ENCODE data around the gene KLHL1.

The KLHL1 gene

DNA sequence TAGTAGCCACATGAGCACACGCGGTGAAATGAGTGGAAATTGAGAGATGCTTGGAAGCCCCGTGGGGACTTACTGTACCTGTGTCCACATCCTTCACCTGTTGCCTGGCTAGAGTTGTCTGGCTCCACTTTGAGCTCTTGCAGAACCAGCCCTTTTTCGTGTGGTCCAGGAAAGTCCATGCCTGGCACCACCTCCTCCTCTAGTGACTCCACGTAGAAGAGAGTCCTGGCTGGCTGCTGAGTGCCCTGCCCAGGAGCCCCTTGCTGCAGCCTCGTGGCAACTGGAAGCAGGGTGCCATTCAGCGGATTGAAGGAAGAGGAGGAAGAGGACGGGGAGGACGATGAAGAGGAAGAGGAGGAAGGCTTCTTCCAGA, 1.1 kb downstream of the KLHL1 start:
- Histone ChIP-seq H3K4me1 (ENCODE audit: control extremely low read depth in 1 of 4, control insufficient read depth in 4 of 4, insufficient read depth in 4 of 4, low read length in 3 of 4) (peaks cover 0 to 11% (median 5%) of the 10 kb centered on the region in 4 experiments), H3K4me3 (ENCODE audit: control insufficient read depth in 1 of 7, extremely low read depth in 1 of 7, insufficient read depth in 4 of 7, low read depth in 2 of 7, low read length in 6 of 7) (peak overlapping the region in 3 of 7 experiments; percentile 37 to 59 (median 51)), H3K27ac (ENCODE audit: insufficient read depth in 1 of 2, low read depth in 1 of 2, low read length in 2 of 2, poor library complexity in 1 of 2, severe bottlenecking in 2 of 2) (no peak overlapping the region), H3K27me3 (replicated peaks in 2 of 5; ENCODE audit: control insufficient read depth in 4 of 5, insufficient read depth in 5 of 5, low read length in 4 of 5) (peaks cover 5 to 33% (median 16%) of the 10 kb centered on the region in 5 experiments), H3K9me3 (ENCODE audit: control extremely low read depth in 1 of 5, control insufficient read depth in 4 of 5, insufficient read depth in 2 of 5, low read depth in 1 of 5, low read length in 4 of 5) (no peaks in the 10 kb centered on the region), H3K36me3 (ENCODE audit: control insufficient read depth in 4 of 4, insufficient read depth in 4 of 4, low read length in 3 of 4) (no peaks in the 10 kb centered on the region)
- ChIA-PET CTCF (interaction anchor here (1.0 kb wide), 1 partner anchor 10 kb away, joined by 3 read pairs; no protein-coding TSS in a partner anchor), POLR2A (no interaction called here)
- no peak for DNase-seq
- 37% methylated on average over 9 of the region's 9 CpGs for WGBS (ENCODE audit: insufficient coverage)

DNA sequence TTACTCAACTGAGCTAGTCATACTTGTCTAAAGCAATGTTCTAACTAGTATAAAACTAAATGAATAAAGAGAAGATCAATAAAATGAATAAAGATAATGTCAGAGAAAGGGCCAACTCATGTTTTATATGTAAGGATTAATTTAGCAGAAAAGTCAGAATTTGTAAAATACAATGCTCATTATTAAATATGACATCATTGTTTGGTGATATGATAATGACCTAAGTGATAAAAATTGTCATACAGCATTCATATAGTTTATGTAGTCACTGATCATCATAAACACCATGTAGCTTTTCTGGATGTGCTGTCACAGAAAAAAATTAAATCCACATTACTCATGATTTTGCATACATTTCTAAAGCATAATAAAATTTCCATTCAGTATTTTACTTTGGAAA, 3.8 kb downstream of the KLHL1 start:
- CTCF ChIA-PET, result no interaction called here

DNA sequence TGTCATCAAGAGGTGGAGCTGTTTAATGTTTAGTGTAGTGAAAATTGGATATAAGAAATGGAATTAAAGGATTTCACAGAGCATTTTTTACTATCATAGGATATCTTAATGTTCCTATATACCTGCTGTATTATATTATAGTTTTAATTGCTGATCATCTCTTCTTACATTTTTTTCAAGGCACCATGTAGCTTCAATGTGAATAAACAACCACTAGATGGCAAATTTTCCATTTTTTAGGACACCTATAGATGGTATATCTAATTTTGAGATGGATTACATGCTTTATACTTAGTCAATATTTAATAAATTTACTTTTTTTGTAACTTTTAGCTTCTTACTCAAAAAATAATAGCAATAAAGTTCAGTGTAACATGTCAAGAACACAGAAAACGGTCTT, 9.6 kb downstream of the KLHL1 start:
- Histone ChIP-seq H3K36me3 (ENCODE audit: control insufficient read depth in 4 of 4, insufficient read depth in 4 of 4, low read length in 3 of 4) (no peaks in the 10 kb centered on the region), H3K9me3 (ENCODE audit: control extremely low read depth in 1 of 5, control insufficient read depth in 4 of 5, insufficient read depth in 2 of 5, low read depth in 1 of 5, low read length in 4 of 5) (no peaks in the 10 kb centered on the region), H3K4me3 (ENCODE audit: control insufficient read depth in 1 of 7, extremely low read depth in 1 of 7, insufficient read depth in 4 of 7, low read depth in 2 of 7, low read length in 6 of 7) (no peak overlapping the region), H3K27ac (ENCODE audit: insufficient read depth in 1 of 2, low read depth in 1 of 2, low read length in 2 of 2, poor library complexity in 1 of 2, severe bottlenecking in 2 of 2) (no peak overlapping the region), H3K27me3 (replicated peaks in 2 of 5; ENCODE audit: control insufficient read depth in 4 of 5, insufficient read depth in 5 of 5, low read length in 4 of 5) (no peaks in the 10 kb centered on the region), H3K4me1 (ENCODE audit: control extremely low read depth in 1 of 4, control insufficient read depth in 4 of 4, insufficient read depth in 4 of 4, low read length in 3 of 4) (no peaks in the 10 kb centered on the region)
- ChIA-PET POLR2A (no interaction called here), CTCF (interaction anchor here (0.6 kb wide), 1 partner anchor 42 kb away, joined by 4 read pairs; no protein-coding TSS in a partner anchor)
- no peak for DNase-seq
- WGBS (ENCODE audit: insufficient coverage), result no CpG with 5 or more reads among the region's 1 CpG

More for the DNA sequence above, 3.8 kb downstream of the KLHL1 start:
- no peaks in the 10 kb centered on the region for H3K9me3 ChIP-seq (ENCODE audit: control extremely low read depth in 1 of 5, control insufficient read depth in 4 of 5, insufficient read depth in 2 of 5, low read depth in 1 of 5, low read length in 4 of 5)
- no peak overlapping the region for H3K27ac ChIP-seq (ENCODE audit: insufficient read depth in 1 of 2, low read depth in 1 of 2, low read length in 2 of 2, poor library complexity in 1 of 2, severe bottlenecking in 2 of 2)
- POLR2A ChIA-PET, result no interaction called here
- no peak overlapping the region for H3K4me3 ChIP-seq (ENCODE audit: control insufficient read depth in 1 of 7, extremely low read depth in 1 of 7, insufficient read depth in 4 of 7, low read depth in 2 of 7, low read length in 6 of 7)
- peaks cover 0 to 11% (median 5%) of the 10 kb centered on the region in 4 experiments for H3K4me1 ChIP-seq (ENCODE audit: control extremely low read depth in 1 of 4, control insufficient read depth in 4 of 4, insufficient read depth in 4 of 4, low read length in 3 of 4)
- no peaks in the 10 kb centered on the region for H3K36me3 ChIP-seq (ENCODE audit: control insufficient read depth in 4 of 4, insufficient read depth in 4 of 4, low read length in 3 of 4)
- peaks cover 5 to 33% (median 16%) of the 10 kb centered on the region in 5 experiments for H3K27me3 ChIP-seq (replicated peaks in 2 of 5; ENCODE audit: control insufficient read depth in 4 of 5, insufficient read depth in 5 of 5, low read length in 4 of 5)
- DNase-seq, result no peak

DNA sequence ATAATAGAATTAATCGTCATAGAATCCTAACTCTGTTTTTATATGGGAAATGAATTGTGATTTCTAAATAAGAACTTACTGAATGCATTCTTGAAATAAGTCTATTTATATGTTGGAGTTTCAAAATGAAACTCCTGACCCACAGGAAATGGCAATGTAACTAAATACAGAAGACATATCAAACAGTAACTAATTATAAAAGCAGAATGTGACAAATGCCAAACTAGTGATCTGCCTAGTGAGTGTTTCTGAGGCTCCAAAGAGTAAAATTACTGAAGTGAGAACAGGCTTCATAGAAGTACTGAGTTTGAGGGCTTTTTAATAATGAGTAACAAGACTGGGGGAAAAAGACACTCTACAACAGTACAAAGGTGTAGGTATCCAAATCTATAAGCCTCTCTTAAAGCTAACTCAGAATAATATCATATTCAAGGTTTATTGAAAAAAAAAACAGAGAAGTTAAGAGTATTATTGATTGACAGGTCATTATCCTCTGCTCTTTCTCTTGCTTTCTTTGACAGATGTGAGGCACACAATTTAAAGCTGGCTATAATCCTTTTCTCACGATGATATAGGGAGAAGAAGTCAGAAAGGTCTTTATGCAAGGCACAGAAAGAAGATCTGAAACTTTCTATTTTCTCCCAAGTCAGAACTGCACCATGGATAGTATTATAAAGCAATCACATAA, 18.1 kb downstream of the KLHL1 start:
- H3K9me3 ChIP-seq (ENCODE audit: control extremely low read depth in 1 of 5, control insufficient read depth in 4 of 5, insufficient read depth in 2 of 5, low read depth in 1 of 5, low read length in 4 of 5), result no peaks in the 10 kb centered on the region
- no peaks in the 10 kb centered on the region for H3K4me1 ChIP-seq (ENCODE audit: control extremely low read depth in 1 of 4, control insufficient read depth in 4 of 4, insufficient read depth in 4 of 4, low read length in 3 of 4)
- ChIA-PET POLR2A (interaction anchor here (0.6 kb wide), 1 partner anchor 11 kb away, joined by 3 read pairs; no protein-coding TSS in a partner anchor), CTCF (no interaction called here)
- WGBS (ENCODE audit: insufficient coverage), result no CpG with 5 or more reads among the region's 2 CpGs
- H3K27me3 ChIP-seq (replicated peaks in 2 of 5; ENCODE audit: control insufficient read depth in 4 of 5, insufficient read depth in 5 of 5, low read length in 4 of 5), result no peaks in the 10 kb centered on the region
- no peak overlapping the region for H3K27ac ChIP-seq (ENCODE audit: insufficient read depth in 1 of 2, low read depth in 1 of 2, low read length in 2 of 2, poor library complexity in 1 of 2, severe bottlenecking in 2 of 2)
- H3K36me3 ChIP-seq (ENCODE audit: control insufficient read depth in 4 of 4, insufficient read depth in 4 of 4, low read length in 3 of 4), result no peaks in the 10 kb centered on the region
- no peak for DNase-seq
- no peak overlapping the region for H3K4me3 ChIP-seq (ENCODE audit: control insufficient read depth in 1 of 7, extremely low read depth in 1 of 7, insufficient read depth in 4 of 7, low read depth in 2 of 7, low read length in 6 of 7)

DNA sequence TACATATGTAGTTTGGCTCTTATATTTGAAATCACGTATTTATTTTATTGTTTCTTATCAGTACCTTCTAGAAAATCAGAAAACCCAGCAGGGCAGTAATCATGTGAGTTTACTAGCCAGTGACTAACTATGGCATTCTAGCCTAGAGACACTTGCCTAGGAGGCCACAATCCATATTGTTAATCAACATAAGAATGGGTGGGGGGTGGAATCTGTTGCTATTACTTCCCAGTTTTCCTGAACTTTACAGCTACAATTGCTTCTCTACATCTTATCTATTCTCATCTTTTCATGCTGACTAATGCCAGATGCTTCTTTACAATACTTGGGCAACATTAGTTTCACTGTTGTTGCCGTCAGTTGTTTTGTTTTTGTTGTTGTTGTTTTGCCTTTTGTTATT, 19.3 kb downstream of the KLHL1 start:
- no CpG with 5 or more reads among the region's 2 CpGs for WGBS (ENCODE audit: insufficient coverage)
- ChIA-PET CTCF (no interaction called here), POLR2A (no interaction called here)
- no peaks in the 10 kb centered on the region for H3K4me1 ChIP-seq (ENCODE audit: control extremely low read depth in 1 of 4, control insufficient read depth in 4 of 4, insufficient read depth in 4 of 4, low read length in 3 of 4)
- DNase-seq, result no peak
- H3K27me3 ChIP-seq (replicated peaks in 2 of 5; ENCODE audit: control insufficient read depth in 4 of 5, insufficient read depth in 5 of 5, low read length in 4 of 5), result no peaks in the 10 kb centered on the region
- no peaks in the 10 kb centered on the region for H3K36me3 ChIP-seq (ENCODE audit: control insufficient read depth in 4 of 4, insufficient read depth in 4 of 4, low read length in 3 of 4)
- no peak overlapping the region for H3K4me3 ChIP-seq (ENCODE audit: control insufficient read depth in 1 of 7, extremely low read depth in 1 of 7, insufficient read depth in 4 of 7, low read depth in 2 of 7, low read length in 6 of 7)
- no peak overlapping the region for H3K27ac ChIP-seq (ENCODE audit: insufficient read depth in 1 of 2, low read depth in 1 of 2, low read length in 2 of 2, poor library complexity in 1 of 2, severe bottlenecking in 2 of 2)
- no peaks in the 10 kb centered on the region for H3K9me3 ChIP-seq (ENCODE audit: control extremely low read depth in 1 of 5, control insufficient read depth in 4 of 5, insufficient read depth in 2 of 5, low read depth in 1 of 5, low read length in 4 of 5)

DNA sequence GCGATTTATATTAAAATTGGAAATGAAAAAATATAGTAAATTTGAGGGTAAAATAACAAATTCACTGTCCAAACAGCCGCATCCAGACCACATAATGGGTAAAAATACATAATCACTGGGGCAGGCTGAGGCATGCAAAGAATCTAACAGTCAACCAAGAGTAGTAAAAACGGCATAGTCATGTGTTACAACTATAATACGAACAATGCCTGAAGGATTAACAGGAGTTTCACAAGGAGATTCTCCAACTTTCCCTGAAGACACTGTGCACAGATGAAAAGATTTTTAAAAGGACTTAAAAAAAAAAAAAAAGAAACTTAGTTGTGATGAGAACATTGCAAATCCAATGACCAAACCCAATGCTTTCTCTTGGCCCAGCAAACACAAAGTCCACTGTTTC, 21.0 kb downstream of the KLHL1 start:
- Histone ChIP-seq H3K4me1 (ENCODE audit: control extremely low read depth in 1 of 4, control insufficient read depth in 4 of 4, insufficient read depth in 4 of 4, low read length in 3 of 4) (no peaks in the 10 kb centered on the region), H3K36me3 (ENCODE audit: control insufficient read depth in 4 of 4, insufficient read depth in 4 of 4, low read length in 3 of 4) (no peaks in the 10 kb centered on the region), H3K4me3 (ENCODE audit: control insufficient read depth in 1 of 7, extremely low read depth in 1 of 7, insufficient read depth in 4 of 7, low read depth in 2 of 7, low read length in 6 of 7) (no peak overlapping the region), H3K27ac (ENCODE audit: insufficient read depth in 1 of 2, low read depth in 1 of 2, low read length in 2 of 2, poor library complexity in 1 of 2, severe bottlenecking in 2 of 2) (no peak overlapping the region), H3K27me3 (replicated peaks in 2 of 5; ENCODE audit: control insufficient read depth in 4 of 5, insufficient read depth in 5 of 5, low read length in 4 of 5) (no peaks in the 10 kb centered on the region), H3K9me3 (ENCODE audit: control extremely low read depth in 1 of 5, control insufficient read depth in 4 of 5, insufficient read depth in 2 of 5, low read depth in 1 of 5, low read length in 4 of 5) (no peaks in the 10 kb centered on the region)
- WGBS (ENCODE audit: insufficient coverage), result 100% methylated on average over 3 of the region's 4 CpGs
- no peak for DNase-seq
- ChIA-PET POLR2A (no interaction called here), CTCF (no interaction called here)

DNA sequence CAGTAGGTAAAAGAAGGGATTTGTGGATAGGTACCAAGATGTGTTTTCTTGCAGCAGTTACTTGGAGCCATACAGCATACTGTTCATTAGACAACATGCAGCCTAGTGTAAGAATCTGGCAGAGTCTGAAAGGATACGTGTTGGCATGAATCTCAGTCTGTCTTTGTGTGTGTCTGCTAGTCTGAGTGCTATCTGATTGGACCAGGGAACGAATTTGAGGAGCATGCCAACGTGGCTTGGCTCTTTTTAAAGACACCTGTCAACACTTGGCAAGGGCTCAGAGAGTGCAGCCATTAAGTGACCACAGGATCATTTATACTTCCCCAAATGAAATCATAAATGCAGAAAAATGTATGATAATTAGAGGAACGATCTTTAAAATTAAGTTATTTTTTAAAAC, 28.2 kb downstream of the KLHL1 start:
- no peak overlapping the region for H3K27ac ChIP-seq (ENCODE audit: insufficient read depth in 1 of 2, low read depth in 1 of 2, low read length in 2 of 2, poor library complexity in 1 of 2, severe bottlenecking in 2 of 2)
- H3K9me3 ChIP-seq (ENCODE audit: control extremely low read depth in 1 of 5, control insufficient read depth in 4 of 5, insufficient read depth in 2 of 5, low read depth in 1 of 5, low read length in 4 of 5), result no peaks in the 10 kb centered on the region
- 29% methylated on average over 2 of the region's 4 CpGs for WGBS (ENCODE audit: insufficient coverage)
- no peak overlapping the region for H3K4me3 ChIP-seq (ENCODE audit: control insufficient read depth in 1 of 7, extremely low read depth in 1 of 7, insufficient read depth in 4 of 7, low read depth in 2 of 7, low read length in 6 of 7)
- peak in 2 of 3 donors; percentile 15 to 19 for DNase-seq
- ChIA-PET CTCF (no interaction called here), POLR2A (no interaction called here)
- H3K4me1 ChIP-seq (ENCODE audit: control extremely low read depth in 1 of 4, control insufficient read depth in 4 of 4, insufficient read depth in 4 of 4, low read length in 3 of 4), result no peaks in the 10 kb centered on the region
- H3K36me3 ChIP-seq (ENCODE audit: control insufficient read depth in 4 of 4, insufficient read depth in 4 of 4, low read length in 3 of 4), result no peaks in the 10 kb centered on the region
- H3K27me3 ChIP-seq (replicated peaks in 2 of 5; ENCODE audit: control insufficient read depth in 4 of 5, insufficient read depth in 5 of 5, low read length in 4 of 5), result no peaks in the 10 kb centered on the region

All from common myeloid progenitor, CD34-positive (primary cell).